GM20431 (cell line): Measurements from ENCODE around the gene FAM209B.
"Not testable (repeated sequence)": the region's sequence is repeated elsewhere in the genome, so short reads cannot be mapped to it uniquely, and the experiment has no call there.

Experiments
- in situ Hi-C: fragments of 300-500 bp; cut with MseI, MboI; formaldehyde crosslinking; loops from one replicate; pipeline ENCODE4 v1.15.0; 2020; ENCODE audit warnings: low sequenced_read_pairs; ENCODE audit not compliant: unreplicated experiment

FAM209B gene

GRCh38 chr20:56527521-56527920 lies 5.5 kb upstream of the FAM209B start:
- in situ Hi-C loops, result no loop called here

- in situ Hi-C loops, result no loop called here
Observed at GRCh38 chr20:56537997-56538396, 5.0 kb downstream of the FAM209B start.

GRCh38 chr20:56540415-56540814 lies 7.4 kb downstream of the FAM209B start:
- in situ Hi-C loops, result no loop called here

DNA sequence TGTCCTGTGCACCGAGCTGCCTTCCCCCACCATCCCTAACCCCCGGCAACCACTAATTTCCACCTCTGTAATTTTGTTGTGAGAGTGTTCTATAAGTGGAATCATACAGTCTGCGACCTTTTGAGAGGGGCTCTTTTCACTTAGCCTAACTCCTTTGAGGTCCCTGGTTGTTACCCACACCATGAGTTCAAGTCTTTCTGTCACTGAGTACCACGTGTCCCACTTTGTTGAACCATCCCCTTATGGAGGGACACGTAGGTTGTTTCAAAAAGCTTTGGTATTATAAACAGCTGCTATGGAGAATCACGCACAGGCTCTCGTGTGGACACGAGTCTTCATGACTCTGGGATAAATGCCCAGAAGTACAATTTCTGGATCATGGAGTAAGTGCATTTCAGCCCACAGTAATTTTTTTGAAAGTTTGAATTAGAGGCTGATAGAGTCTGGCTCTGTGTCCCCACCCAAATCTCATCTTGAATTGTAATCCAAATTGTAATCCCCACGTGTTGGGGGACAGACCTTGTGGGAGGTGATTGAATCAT lies 9.5 kb downstream of the FAM209B start:
- in situ Hi-C loops, result no loop called here

DNA sequence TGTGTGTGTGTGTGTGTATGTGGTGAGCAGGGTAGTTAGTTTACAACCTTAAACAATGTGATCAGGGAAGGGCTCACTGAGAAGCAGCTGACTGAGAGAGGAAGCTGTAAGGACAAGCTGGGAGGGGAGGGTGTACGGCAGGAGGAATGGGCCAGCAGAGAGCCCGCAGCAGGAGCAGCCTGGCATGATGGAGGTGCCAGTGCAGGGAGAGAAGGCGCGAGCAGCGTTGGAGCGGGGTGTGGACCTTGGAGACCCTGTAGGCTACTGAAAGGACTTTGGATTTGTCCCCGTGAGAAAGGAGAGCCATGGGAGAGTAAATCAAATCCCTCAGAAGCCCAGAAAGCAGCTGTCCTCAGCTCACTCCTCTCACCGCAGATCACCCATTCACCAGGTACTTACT lies 18.5 kb downstream of the FAM209B start:
- in situ Hi-C loops, result no loop called here

DNA sequence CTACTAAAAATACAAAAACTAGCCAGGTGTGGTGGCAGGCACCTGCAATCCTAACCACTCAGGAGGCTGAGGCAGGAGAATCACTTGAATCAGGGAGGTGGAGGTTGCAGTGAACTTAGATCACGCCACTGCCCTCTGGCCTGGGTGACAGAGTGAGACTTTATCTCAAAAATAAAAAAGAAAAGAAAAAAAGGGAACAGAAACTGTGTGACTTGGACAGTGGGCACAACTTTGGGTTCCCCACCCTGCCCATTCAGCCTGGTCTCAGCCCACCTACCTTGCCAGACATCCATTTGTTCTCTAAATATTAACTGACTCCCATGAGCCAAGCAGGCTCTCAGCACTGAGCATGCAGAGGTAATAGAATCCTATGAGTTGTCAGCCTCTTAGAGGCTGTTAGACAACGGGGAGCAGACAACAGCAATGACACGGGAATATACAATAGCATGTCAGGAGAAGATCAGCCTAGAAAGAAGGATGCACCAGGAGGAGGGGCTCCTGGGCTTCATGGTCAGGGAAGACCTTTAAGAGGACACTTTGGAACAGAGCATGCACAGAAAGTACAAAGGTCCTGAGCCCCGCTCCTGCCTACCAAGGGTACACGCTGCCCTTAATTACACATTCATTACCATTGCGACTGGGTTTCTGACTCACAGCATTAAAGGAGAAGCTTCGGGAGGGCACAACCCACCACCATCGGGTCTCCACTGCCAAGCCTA lies 20.0 kb downstream of the FAM209B start:
- in situ Hi-C loops, result no loop called here

DNA sequence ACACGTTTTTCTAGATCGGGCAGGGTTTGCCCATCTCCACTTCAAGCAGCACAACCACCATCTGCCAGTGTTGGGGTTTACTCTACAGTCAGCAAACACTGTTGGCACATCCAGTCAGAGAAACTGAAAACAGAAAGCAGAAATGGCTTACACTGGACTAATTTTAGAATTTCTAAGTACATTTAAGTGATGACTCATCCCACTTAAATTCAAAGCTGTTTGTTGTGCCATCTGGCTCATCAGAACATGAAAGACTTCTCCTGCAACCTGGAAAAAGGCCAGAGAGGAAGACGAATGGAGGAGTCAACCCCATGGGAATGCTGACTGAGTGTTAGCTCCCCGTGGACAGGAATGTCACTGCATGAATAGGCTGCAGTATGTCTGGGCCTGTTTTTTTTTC lies 21.8 kb downstream of the FAM209B start:
- in situ Hi-C loops, result no loop called here

GRCh38 chr20:56558968-56559367 lies 25.9 kb downstream of the FAM209B start:
- in situ Hi-C loops, result no loop called here

GRCh38 chr20:56564526-56564925 lies 31.5 kb downstream of the FAM209B start:
- in situ Hi-C loops, result not testable (repeated sequence)

DNA sequence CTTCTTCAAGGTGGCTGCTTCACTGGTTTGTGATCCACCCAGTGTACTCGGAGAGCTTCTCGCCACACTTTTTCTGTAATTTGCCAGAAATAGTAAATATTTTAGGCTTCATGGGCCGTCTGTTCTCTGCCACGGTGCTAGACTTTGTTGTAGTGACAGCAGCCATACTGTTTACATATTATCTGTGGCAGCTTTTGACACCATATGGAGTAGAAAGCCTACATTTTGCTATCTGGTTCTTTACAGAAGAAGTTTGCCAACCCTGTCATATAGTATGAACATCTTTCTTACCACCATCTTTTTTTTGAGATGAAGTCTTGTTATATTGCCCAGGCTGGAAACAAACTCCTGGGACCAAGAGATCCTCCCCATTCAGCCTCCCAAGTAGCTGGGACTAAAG lies 32.5 kb downstream of the FAM209B start:
- in situ Hi-C loops, result no loop called here

DNA sequence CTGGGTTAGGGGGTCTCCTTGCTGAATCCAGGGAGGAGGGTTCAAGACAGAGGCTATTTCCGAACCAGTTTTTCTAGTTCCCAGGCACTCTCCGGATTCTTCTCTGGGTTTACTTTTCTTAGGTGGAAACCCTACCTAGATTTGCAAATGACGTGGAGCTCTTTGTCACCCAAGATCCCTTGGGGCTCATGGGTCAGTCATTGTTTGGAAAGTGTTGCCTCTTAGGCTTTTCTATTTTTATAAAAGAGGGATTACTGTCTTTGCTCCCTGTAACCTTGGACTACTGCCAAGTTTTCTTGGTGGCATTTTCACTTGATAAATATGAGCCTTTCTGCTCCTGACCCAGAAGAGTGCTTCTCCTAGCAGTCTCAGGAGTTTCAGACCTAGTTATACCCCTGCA lies 33.6 kb downstream of the FAM209B start:
- in situ Hi-C loops, result no loop called here

- in situ Hi-C loops, result no loop called here
Observed at GRCh38 chr20:56570832-56571231, 37.8 kb downstream of the FAM209B start.

DNA sequence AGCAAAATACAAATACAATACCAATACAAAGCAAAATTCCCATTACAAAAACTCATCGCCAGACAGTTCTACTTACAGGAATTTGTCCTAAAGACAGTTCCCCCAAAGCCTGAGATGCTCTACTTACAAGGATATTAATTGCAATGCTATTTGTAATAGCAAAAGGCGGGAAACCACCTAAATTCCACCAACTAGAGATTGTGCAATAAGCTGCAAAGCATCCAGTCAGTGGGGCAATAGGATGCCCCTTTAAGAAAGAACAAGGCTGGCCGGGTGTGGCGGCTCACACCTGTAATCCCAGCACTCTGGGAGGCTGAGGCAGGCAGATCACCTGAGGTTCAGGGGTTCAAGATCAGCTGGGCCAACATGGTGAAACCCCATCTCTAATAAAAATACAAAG lies 39.1 kb downstream of the FAM209B start:
- in situ Hi-C loops, result no loop called here

DNA sequence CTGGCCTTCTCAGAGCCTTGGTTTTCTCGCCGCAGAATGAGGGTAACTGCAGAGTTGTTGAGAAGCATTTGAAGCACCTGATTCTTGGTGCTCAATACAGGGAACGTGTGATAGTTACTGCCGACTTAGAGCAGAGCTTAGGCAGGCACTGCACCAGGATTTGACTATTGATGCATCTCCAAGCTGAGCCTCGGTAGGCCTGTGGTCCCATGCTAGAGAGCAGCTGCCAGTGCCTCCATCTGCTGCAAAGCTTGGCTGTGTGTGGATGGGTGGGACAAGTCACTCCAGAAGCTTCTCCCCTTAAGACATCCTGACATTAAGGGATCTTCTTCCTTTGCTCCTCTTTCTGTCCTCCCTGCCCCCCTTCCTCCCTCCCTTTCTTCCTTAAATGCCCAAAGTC lies 40.9 kb downstream of the FAM209B start:
- in situ Hi-C loops, result no loop called here

- in situ Hi-C loops, result no loop called here
Observed at GRCh38 chr20:56574531-56575142, 41.6 kb downstream of the FAM209B start.

- in situ Hi-C loops, result no loop called here
Observed at GRCh38 chr20:56575157-56575556, 42.1 kb downstream of the FAM209B start.

- in situ Hi-C loops, result no loop called here
Observed at GRCh38 chr20:56575961-56576360, 42.9 kb downstream of the FAM209B start.

- in situ Hi-C loops, result no loop called here
Observed at GRCh38 chr20:56579301-56579710, 46.3 kb downstream of the FAM209B start.

DNA sequence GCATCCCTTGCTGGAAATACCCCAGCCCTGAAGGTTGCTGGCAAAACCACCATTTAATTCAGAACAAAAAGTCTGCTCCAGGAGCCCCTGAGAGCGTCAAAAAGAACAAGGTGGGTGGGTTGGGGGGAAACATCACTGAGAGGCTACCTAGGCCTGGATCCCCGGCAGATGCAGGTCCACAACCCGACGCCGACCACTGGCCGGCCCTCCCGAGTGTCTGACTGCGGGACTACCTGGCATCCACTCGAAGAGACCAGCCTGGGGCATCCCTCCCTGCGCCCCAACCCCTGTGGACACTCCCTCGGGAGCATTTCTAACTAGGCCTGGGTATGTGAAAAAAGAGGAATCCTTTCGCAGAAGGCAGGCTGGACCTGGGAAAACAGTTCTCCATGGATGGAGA lies 47.2 kb downstream of the FAM209B start:
- in situ Hi-C loops, result no loop called here

- in situ Hi-C loops, result no loop called here
Observed at GRCh38 chr20:56581701-56582100, 48.7 kb downstream of the FAM209B start.

- in situ Hi-C loops, result no loop called here
Observed at GRCh38 chr20:56582542-56582941, 49.5 kb downstream of the FAM209B start.

DNA sequence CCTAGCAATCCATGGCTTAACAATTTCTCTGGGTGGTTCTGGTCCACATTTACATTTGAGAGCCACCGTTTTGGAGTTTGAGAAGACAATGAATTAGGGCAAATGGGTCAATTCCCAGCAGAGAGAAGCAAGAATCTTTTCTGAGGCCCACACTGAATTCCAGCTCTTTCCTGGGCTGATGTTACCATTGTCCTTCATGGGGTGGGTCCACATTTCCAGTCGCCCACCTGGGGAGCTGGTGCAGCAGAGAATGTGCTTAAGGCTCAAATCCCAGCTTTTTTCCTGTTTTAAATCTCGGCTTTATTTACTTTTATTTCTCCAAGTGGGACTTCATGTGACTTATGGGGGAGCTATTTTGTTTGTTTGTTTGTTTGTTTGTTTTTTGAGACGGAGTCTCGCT lies 51.9 kb downstream of the FAM209B start:
- in situ Hi-C loops, result no loop called here
